ENCODE data around the gene VAV1. TPM values are rescaled to one million over a fixed set of nuclear protein-coding genes. Genes with fewer than 3 reads are reported as not detected.
A peak's percentile ranks its signal among the peaks of the same experiment; 100 is the strongest.

The VAV1 gene, protein sequence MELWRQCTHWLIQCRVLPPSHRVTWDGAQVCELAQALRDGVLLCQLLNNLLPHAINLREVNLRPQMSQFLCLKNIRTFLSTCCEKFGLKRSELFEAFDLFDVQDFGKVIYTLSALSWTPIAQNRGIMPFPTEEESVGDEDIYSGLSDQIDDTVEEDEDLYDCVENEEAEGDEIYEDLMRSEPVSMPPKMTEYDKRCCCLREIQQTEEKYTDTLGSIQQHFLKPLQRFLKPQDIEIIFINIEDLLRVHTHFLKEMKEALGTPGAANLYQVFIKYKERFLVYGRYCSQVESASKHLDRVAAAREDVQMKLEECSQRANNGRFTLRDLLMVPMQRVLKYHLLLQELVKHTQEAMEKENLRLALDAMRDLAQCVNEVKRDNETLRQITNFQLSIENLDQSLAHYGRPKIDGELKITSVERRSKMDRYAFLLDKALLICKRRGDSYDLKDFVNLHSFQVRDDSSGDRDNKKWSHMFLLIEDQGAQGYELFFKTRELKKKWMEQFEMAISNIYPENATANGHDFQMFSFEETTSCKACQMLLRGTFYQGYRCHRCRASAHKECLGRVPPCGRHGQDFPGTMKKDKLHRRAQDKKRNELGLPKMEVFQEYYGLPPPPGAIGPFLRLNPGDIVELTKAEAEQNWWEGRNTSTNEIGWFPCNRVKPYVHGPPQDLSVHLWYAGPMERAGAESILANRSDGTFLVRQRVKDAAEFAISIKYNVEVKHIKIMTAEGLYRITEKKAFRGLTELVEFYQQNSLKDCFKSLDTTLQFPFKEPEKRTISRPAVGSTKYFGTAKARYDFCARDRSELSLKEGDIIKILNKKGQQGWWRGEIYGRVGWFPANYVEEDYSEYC
- total RNA-seq = not detected in 2 replicates
- not detected in 2 replicates for polyA plus RNA-seq
- polyA plus RNA-seq (2011; cell fraction: cytosol; rRNA removed) = not detected in 2 replicates
- not detected in 2 replicates for polyA plus RNA-seq (2011; cell fraction: nucleus; rRNA removed)
- not detected in 2 replicates for polyA plus RNA-seq (2012)
- 0.23 TPM in 1 of 2 replicates, not detected in the other for polyA minus RNA-seq
- not detected for polyA minus RNA-seq (2011; cell fraction: cytosol; rRNA and poly(A)+ RNA removed)
- polyA minus RNA-seq (2011; cell fraction: nucleus; rRNA and poly(A)+ RNA removed) = not detected in 2 replicates
- Bru-seq, nascent RNA = percentile 5 among the genes with signal in this experiment
- percentile 7 among the genes with signal in this experiment for BruChase-seq, experiment 1, labeled RNA remaining after a 6-hour chase
- BruChase-seq, experiment 2, labeled RNA remaining after a 2-hour chase = percentile 0 among the genes with signal in this experiment
- long read RNA-seq = 0 reads

DNA sequence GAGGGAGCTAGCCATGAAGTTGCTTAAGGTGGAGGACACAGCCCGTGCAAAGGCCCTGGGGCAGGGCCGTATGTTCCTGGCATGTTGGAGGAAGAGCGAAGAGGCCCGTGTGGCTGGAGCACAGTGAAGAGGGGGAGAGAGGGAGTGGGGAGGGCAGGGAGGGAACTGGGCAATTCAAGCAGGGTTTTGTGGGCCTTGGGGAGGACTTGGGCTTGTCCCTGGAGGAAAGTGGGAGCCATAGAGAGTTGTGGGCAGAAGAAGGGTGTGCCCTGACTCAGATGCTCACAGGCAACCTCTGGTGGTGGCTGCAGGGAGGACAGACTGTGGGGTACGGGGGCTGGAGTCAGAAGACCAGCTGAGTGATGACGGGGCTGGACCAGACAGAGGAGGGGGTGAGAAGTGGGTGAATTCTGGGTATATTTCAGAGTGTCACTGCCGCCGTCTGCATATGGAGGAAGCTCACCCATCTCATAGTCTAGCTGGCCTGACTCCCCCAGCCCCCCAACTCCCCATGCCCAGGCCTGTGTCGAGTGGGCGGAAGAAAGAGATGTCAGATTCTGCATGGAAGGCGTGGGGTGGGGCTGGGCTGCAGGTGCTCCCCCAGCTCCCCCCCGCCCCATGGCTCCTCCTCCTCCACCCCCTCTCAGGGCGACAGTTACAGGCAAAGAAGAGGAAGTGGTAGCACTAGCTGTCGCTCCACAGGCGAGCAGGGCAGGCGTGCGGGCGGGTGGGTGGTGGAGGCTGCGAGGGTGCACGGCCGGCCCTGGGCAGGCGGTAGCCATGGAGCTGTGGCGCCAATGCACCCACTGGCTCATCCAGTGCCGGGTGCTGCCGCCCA lies at the start of gene VAV1:
Gene VAV1 (plus strand): TSS at position 681 of the 838 bp plus-strand sequence. CDS start 100 bp downstream, at position 781.
- Histone ChIP-seq H4K20me1 (replicated peaks; ENCODE audit: control insufficient read depth, extremely low read depth, insufficient read depth, low read length) (no peaks in the 10 kb centered on the region), H3K9me3 (replicated peaks; ENCODE audit: control insufficient read depth, insufficient read depth, low read length) (no peaks in the 10 kb centered on the region), H3K9ac (replicated peaks; ENCODE audit: extremely low read depth, insufficient read depth, low read length) (no peak within 1 kb of the TSS), H3K4me2 (ENCODE audit: insufficient read depth, low read length) (no peak within 1 kb of the TSS), H3K36me3 (ENCODE audit: control insufficient read depth in 2 of 2, extremely low read depth in 1 of 2, insufficient read depth in 2 of 2, low read length in 2 of 2) (no peaks in the 10 kb centered on the region), H3K27me3 (ENCODE audit: control insufficient read depth in 2 of 2, insufficient read depth in 2 of 2, low read length in 2 of 2) (no peaks in the 10 kb centered on the region), H3K4me1 (ENCODE audit: control insufficient read depth, extremely low read depth, insufficient read depth, low read length) (peaks cover 1% of the 10 kb centered on the region), H3K9me1 (replicated peaks; ENCODE audit: control insufficient read depth, extremely low read depth, insufficient read depth, low read length) (no peaks in the 10 kb centered on the region), H2AFZ (ENCODE audit: low read depth, low read length) (no peak within 1 kb of the TSS), H3K4me3 (replicated peaks in 1 of 3; ENCODE audit: insufficient read depth in 1 of 3, low read depth in 1 of 3, low read length in 3 of 3) (no peak within 1 kb of the TSS), H3K79me2 (ENCODE audit: control insufficient read depth, insufficient read depth, low read length) (no peaks in the 10 kb centered on the region), H3K27ac (ENCODE audit: insufficient read depth, low read depth, low read length) (no peak within 1 kb of the TSS)
- CTCF ChIA-PET = interaction anchor here (1.0 to 4.1 kb wide), 4 partner anchors 9 to 91 kb away, joined by 3 to 21 read pairs (median 6); no protein-coding TSS in a partner anchor
- no TSS peak for BruUV-seq (replicated peaks)
- DNase-seq (ENCODE audit: low read depth, low spot score) = no peak
- dilution Hi-C loops (cut with MboI; ENCODE audit: extremely low pct_ligation_motif_present, low sequenced_read_pairs) (no loop called here), intact Hi-C loops (cut with micrococcal nuclease) (no loop called here)
- FAIRE-seq = no peak
- TF ChIP-seq GATA2 (IDR thresholded peaks at IDR 0.05; ENCODE audit: insufficient read depth, insufficient read length, low read depth, low read length) (no peak), MYC (IDR thresholded peaks at IDR 0.05; ENCODE audit: low read depth, low read length) (no peak), POLR2AphosphoS5 (IDR thresholded peaks at IDR 0.05; ENCODE audit: insufficient read depth, low read depth, low read length) (no peak)
- TF ChIP-seq, protein P1, sequence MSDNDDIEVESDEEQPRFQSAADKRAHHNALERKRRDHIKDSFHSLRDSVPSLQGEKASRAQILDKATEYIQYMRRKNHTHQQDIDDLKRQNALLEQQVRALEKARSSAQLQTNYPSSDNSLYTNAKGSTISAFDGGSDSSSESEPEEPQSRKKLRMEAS (IDR thresholded peaks at IDR 0.05; ENCODE audit: insufficient read depth, insufficient read length) = no peak
- POLR2A ChIA-PET = no interaction called here
